Small intestine (tissue), 7 donors: Measurements from ENCODE around the gene GAK. TPM values are rescaled to one million over a fixed set of nuclear protein-coding genes. Genes with fewer than 3 reads are reported as not detected.
"Not testable (repeated sequence)": the region's sequence is repeated elsewhere in the genome, so short reads cannot be mapped to it uniquely, and the experiment has no call there.

ENCODE experiments used
- DNase-seq, 2 donors: peaks; one replicate each; pipeline versions ENCODE4 v3.0.0 to v3.0.0-alpha.2; 2013
- FAIRE-seq: peaks from 2 replicates; lab custom pipeline; 2012; peaks lifted over from hg19 to GRCh38; lab: Jason Lieb, UNC
- H3K27ac ChIP-seq, 3 donors: one replicate each; pipeline ENCODE4 v1.5.1; 2013; ENCODE audit warnings: low read length in 2 of 3, mild to moderate bottlenecking in 2 of 3, control low read depth in 1 of 3, inconsistent platforms in 1 of 3, low read depth in 1 of 3, moderate library complexity in 1 of 3
- H3K27me3 ChIP-seq, 3 donors: one replicate each; pipeline ENCODE4 v1.6.1; 2013; ENCODE audit warnings: low read length in 3 of 3, inconsistent platforms in 1 of 3; ENCODE audit not compliant: control insufficient read depth in 3 of 3, insufficient read depth in 3 of 3
- H3K36me3 ChIP-seq, 3 donors: one replicate each; pipeline ENCODE4 v1.6.1; 2013; ENCODE audit warnings: low read length in 3 of 3, inconsistent platforms in 1 of 3, low read depth in 1 of 3, mild to moderate bottlenecking in 1 of 3, moderate library complexity in 1 of 3; ENCODE audit not compliant: control insufficient read depth in 3 of 3, insufficient read depth in 2 of 3
- H3K4me1 ChIP-seq, 3 donors: one replicate each; pipeline ENCODE4 v1.6.1; 2013; ENCODE audit warnings: low read length in 2 of 3, inconsistent platforms in 1 of 3, low read depth in 1 of 3, mild to moderate bottlenecking in 1 of 3, moderate library complexity in 1 of 3; ENCODE audit not compliant: control insufficient read depth in 3 of 3, insufficient read depth in 2 of 3
- H3K4me3 ChIP-seq, 3 donors: one replicate each; pipeline ENCODE4 v1.5.1; 2013; ENCODE audit warnings: low read length in 3 of 3, control low read depth in 1 of 3, inconsistent platforms in 1 of 3, low read depth in 1 of 3, mild to moderate bottlenecking in 1 of 3, moderate library complexity in 1 of 3
- H3K9me3 ChIP-seq, 2 donors: one replicate each; pipeline ENCODE4 v1.6.1; 2013; ENCODE audit warnings: low read depth in 1 of 2, low read length in 1 of 2; ENCODE audit not compliant: control insufficient read depth in 2 of 2, insufficient read depth in 1 of 2
- WGBS, 3 donors: extraction: QIAGEN DNeasy Blood & Tissue Kit; methylation state at CpG; one replicate each; pipeline ENCODE4 v1.1.7; 2013; 5-methylcytosine and 5-hydroxymethylcytosine counted together
- polyA plus RNA-seq, 4 donors: library from polyadenylated mRNA; stranded (reverse) in 3 of 4; unstranded in 1 of 4; fragments of 200-250 nt in 3 of 4; fragments of 120-200 nt in 1 of 4; gene quantifications; one replicate each; pipeline versions ENCODE4 v1.2.1 to v1.2.3, GENCODE V29; 2013
- donor health status: healthy with polysubstance abuse.
- donor health status: control.
- donor health status: control.
- donor health status: Bipolar disorder and iron deficiency.
- donor health status: healthy.

Gene GAK
- polyA plus RNA-seq, 4 donors, result 98.4 to 463 (median 230) TPM

- H3K36me3 ChIP-seq, result peaks cover 0 to 4% (median 0%) of the 10 kb centered on the region in 3 donors
- WGBS, 3 donors, result 70 to 78% (median 71%) methylated on average over 62 of the region's 62 CpGs
- peaks cover 0 to 14% (median 0%) of the 10 kb centered on the region in 3 donors for H3K27me3 ChIP-seq
- H3K27ac ChIP-seq, result no peak overlapping the region
- FAIRE-seq (no peak), DNase-seq (no peak)
- peaks cover 0 to 5% (median 0%) of the 10 kb centered on the region in 3 donors for H3K4me1 ChIP-seq
- H3K4me3 ChIP-seq, result no peak overlapping the region
- no peaks in the 10 kb centered on the region for H3K9me3 ChIP-seq
Measured at GRCh38 chr4:946517-947471, 14.7 kb upstream of the GAK start.

- no peak overlapping the region for H3K4me3 ChIP-seq
- WGBS, 3 donors, result 65 to 78% (median 74%) methylated on average over 9 of the region's 9 CpGs
- FAIRE-seq (no peak), DNase-seq (no peak)
- no peaks in the 10 kb centered on the region for H3K9me3 ChIP-seq
- H3K27me3 ChIP-seq, result peaks cover 0 to 14% (median 0%) of the 10 kb centered on the region in 3 donors
- H3K36me3 ChIP-seq, result no peaks in the 10 kb centered on the region
- H3K4me1 ChIP-seq, result peaks cover 0 to 5% (median 0%) of the 10 kb centered on the region in 3 donors
- H3K27ac ChIP-seq, result no peak overlapping the region
Measured at GRCh38 chr4:946103-946450, 14.0 kb upstream of the GAK start.

GRCh38 chr4:945274-946102 is 13.4 kb upstream of the GAK start:
- 51 to 69% (median 59%) methylated on average over 28 of the region's 28 CpGs for WGBS, 3 donors
- FAIRE-seq (no peak), DNase-seq (peak in 1 of 2 donors; percentile 41)
- no peak overlapping the region for H3K27ac ChIP-seq
- H3K27me3 ChIP-seq, result peaks cover 0 to 14% (median 0%) of the 10 kb centered on the region in 3 donors
- peaks cover 0 to 5% (median 0%) of the 10 kb centered on the region in 3 donors for H3K4me1 ChIP-seq
- no peaks in the 10 kb centered on the region for H3K36me3 ChIP-seq
- no peaks in the 10 kb centered on the region for H3K9me3 ChIP-seq
- no peak overlapping the region for H3K4me3 ChIP-seq

GRCh38 chr4:939508-939907 is 7.4 kb upstream of the GAK start:
- H3K4me3 ChIP-seq, H3K27ac ChIP-seq, H3K4me1 ChIP-seq, H3K36me3 ChIP-seq, FAIRE-seq, H3K9me3 ChIP-seq, H3K27me3 ChIP-seq, DNase-seq: not testable (repeated sequence)
- WGBS, 3 donors, result 79 to 90% (median 90%) methylated on average over 4 of the region's 4 CpGs

- Histone ChIP-seq H3K27me3 (no peaks in the 10 kb centered on the region), H3K9me3 (no peaks in the 10 kb centered on the region), H3K27ac (peak overlapping the region; percentile 62 to 98 (median 88)), H3K4me1 (peaks cover 4 to 26% (median 13%) of the 10 kb centered on the region in 3 donors), H3K4me3 (peak overlapping the region; percentile 58 to 99 (median 75)), H3K36me3 (peaks cover 0 to 9% (median 0%) of the 10 kb centered on the region in 3 donors)
- DNase-seq, result no peak
- no peak for FAIRE-seq
- 2 to 5% (median 4%) methylated on average over 11 of the region's 11 CpGs for WGBS, 3 donors
Measured at GRCh38 chr4:932713-933070, 576 bp upstream of the GAK start.

- FAIRE-seq (no peak), DNase-seq (peak; percentile 44 to 78)
- Histone ChIP-seq H3K4me3 (peak overlapping the region; percentile 92 to 99 (median 99)), H3K4me1 (peaks cover 4 to 26% (median 13%) of the 10 kb centered on the region in 3 donors), H3K36me3 (peaks cover 0 to 10% (median 0%) of the 10 kb centered on the region in 3 donors), H3K9me3 (no peaks in the 10 kb centered on the region), H3K27ac (peak overlapping the region; percentile 87 to 98 (median 98)), H3K27me3 (no peaks in the 10 kb centered on the region)
- 1 to 2% (median 2%) methylated on average over 30 to 31 of the region's 31 CpGs for WGBS, 3 donors
Measured at GRCh38 chr4:931194-931959, 739 bp downstream of the GAK start.

GRCh38 chr4:930827-931193 is 1.3 kb downstream of the GAK start:
- DNase-seq (peak in 1 of 2 donors; percentile 44), FAIRE-seq (no peak)
- peaks cover 0 to 15% (median 0%) of the 10 kb centered on the region in 3 donors for H3K36me3 ChIP-seq
- H3K9me3 ChIP-seq, result no peaks in the 10 kb centered on the region
- peak overlapping the region in 2 of 3 donors; percentile 92 to 99 for H3K4me3 ChIP-seq
- no peaks in the 10 kb centered on the region for H3K27me3 ChIP-seq
- H3K27ac ChIP-seq, result peak overlapping the region; percentile 87 to 98 (median 98)
- peaks cover 4 to 26% (median 15%) of the 10 kb centered on the region in 3 donors for H3K4me1 ChIP-seq
- 12 to 41% (median 23%) methylated on average over 7 of the region's 7 CpGs for WGBS, 3 donors
